Activated naive CD8-positive, alpha-beta T cell treated with anti-CD3 and anti-CD28 coated beads, Interleukin-2, amount 50 U/mL, for 24 hours (primary cell): Measurements from ENCODE around the gene ULK4.
"Not testable (repeated sequence)": the region's sequence is repeated elsewhere in the genome, so short reads cannot be mapped to it uniquely, and the experiment has no call there.

Source experiments
- ATAC-seq: fragments of 150-1000 bp; cut with Tn5 transposase; one replicate; pipeline ENCODE4 v1.10.0; 2021
- DNase-seq: peaks from one replicate; pipeline ENCODE4 v3.0.0; 2021
- H3K27ac Mint-ChIP-seq: one replicate; pipeline ENCODE4 v1.8.0; 2021; ENCODE audit warnings: mild to moderate bottlenecking, mixed read lengths
- H3K27me3 Mint-ChIP-seq: one replicate; pipeline ENCODE4 v1.8.0; 2021; ENCODE audit warnings: mixed read lengths
- H3K36me3 Mint-ChIP-seq: one replicate; pipeline ENCODE4 v1.8.0; 2021; ENCODE audit warnings: low read depth, mixed read lengths
- H3K4me1 Mint-ChIP-seq: one replicate; pipeline ENCODE4 v1.8.0; 2021; ENCODE audit warnings: mixed read lengths
- H3K4me3 Mint-ChIP-seq: one replicate; pipeline ENCODE4 v1.8.0; 2021; ENCODE audit warnings: mild to moderate bottlenecking, moderate library complexity, mixed read lengths
- H3K9me3 Mint-ChIP-seq: one replicate; pipeline ENCODE4 v1.8.0; 2021; ENCODE audit warnings: mixed read lengths

The ULK4 gene

DNA sequence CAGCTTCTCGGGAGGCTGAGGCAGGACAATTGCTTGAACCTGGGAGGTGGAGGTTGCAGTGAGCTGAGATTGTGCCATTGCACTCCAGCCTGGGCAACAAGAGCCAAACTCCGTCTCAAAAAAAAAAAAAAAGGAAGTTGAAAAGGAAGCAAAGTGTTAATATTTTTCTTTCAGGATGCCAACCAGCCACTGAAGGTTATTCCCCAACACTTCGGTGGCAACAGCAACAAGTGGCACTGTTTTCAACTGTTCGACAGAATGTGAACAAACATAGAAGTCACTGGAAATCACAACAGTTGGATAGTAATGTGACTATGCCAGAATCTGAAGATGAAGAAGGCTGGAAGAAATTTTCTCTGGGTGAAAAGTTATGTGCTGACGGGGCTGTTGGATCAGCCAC lies 15.5 kb upstream of the ULK4 start:
- DNase-seq, H3K4me1 Mint-ChIP-seq, H3K4me3 Mint-ChIP-seq, H3K9me3 Mint-ChIP-seq, H3K27ac Mint-ChIP-seq, H3K36me3 Mint-ChIP-seq, H3K27me3 Mint-ChIP-seq, ATAC-seq: not testable (repeated sequence)

DNA sequence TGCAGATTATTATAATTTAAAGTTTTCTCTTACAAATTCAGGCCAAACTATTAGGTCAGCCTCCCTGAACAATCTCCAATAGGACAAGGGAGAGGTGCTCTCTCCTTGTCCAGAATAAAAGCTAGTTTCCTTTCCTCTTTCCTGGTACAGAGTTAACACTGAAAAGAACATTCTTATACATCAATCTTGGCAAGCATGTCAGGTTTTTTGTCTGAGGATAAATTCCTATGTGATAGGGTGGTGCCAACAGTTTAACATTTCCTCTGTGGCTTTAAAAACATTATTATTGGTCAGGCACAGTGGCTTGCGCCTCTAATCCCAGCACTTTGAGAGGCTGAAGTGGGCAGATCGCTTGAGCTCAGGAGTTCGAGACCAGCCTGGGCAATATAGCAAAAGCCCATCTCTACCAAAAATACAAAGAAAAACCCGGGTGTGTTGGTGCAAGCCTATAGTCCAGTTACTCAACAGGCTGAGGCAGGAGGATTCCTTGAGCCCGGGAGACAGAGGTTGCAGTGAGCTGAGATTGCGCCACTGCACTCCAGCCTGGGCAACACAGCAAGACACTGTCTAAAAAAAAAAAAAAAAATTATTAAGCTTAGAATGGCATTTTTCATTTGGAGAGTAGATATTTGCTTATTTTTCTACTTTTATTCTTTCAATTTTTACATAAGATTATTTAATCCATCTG lies 13.7 kb upstream of the ULK4 start:
- H3K27ac Mint-ChIP-seq, result no peak overlapping the region
- H3K4me3 Mint-ChIP-seq, result no peak overlapping the region
- H3K4me1 Mint-ChIP-seq, result no peaks in the 10 kb centered on the region
- DNase-seq, result no peak
- no peak for ATAC-seq
- H3K36me3 Mint-ChIP-seq, result no peaks in the 10 kb centered on the region
- H3K9me3 Mint-ChIP-seq, result no peaks in the 10 kb centered on the region
- no peaks in the 10 kb centered on the region for H3K27me3 Mint-ChIP-seq

GRCh38 chr3:41974223-41974622 lies 12.3 kb upstream of the ULK4 start:
- DNase-seq (no peak), ATAC-seq (no peak)
- H3K4me3 Mint-ChIP-seq, result no peak overlapping the region
- no peaks in the 10 kb centered on the region for H3K4me1 Mint-ChIP-seq
- H3K27me3 Mint-ChIP-seq, result no peaks in the 10 kb centered on the region
- H3K9me3 Mint-ChIP-seq, result no peaks in the 10 kb centered on the region
- H3K27ac Mint-ChIP-seq, result no peak overlapping the region
- H3K36me3 Mint-ChIP-seq, result no peaks in the 10 kb centered on the region

DNA sequence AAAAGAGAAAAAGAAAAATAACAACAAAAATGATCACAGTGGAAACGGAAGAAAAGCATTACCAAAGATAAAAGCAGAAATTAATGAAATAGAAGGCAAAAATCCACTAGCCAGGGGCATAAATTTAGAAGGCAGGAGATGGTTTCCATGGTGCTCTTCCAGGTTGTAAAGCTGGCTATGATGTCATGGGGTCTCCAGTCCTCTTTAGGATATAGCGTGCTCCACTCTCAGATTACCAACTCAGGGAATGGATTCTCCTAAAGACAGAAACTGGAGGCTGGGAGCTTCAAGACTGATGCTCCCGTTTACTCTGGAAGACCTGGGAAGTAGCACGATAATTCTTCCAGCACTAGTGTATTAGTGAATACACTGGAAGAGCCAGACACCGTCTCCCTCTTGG lies 10.9 kb upstream of the ULK4 start:
- ATAC-seq, result no peak
- no peaks in the 10 kb centered on the region for H3K9me3 Mint-ChIP-seq
- no peak overlapping the region for H3K27ac Mint-ChIP-seq
- no peaks in the 10 kb centered on the region for H3K27me3 Mint-ChIP-seq
- no peak overlapping the region for H3K4me3 Mint-ChIP-seq
- H3K36me3 Mint-ChIP-seq, result no peaks in the 10 kb centered on the region
- no peaks in the 10 kb centered on the region for H3K4me1 Mint-ChIP-seq
- no peak for DNase-seq

GRCh38 chr3:41966206-41966605 lies 4.3 kb upstream of the ULK4 start:
- Mint-ChIP-seq H3K36me3 (peaks cover 2% of the 10 kb centered on the region), H3K27ac (no peak overlapping the region), H3K9me3 (no peaks in the 10 kb centered on the region), H3K4me3 (no peak overlapping the region), H3K27me3 (peaks cover 2% of the 10 kb centered on the region), H3K4me1 (peaks cover 11% of the 10 kb centered on the region)
- DNase-seq (no peak), ATAC-seq (no peak)

- ATAC-seq, result no peak
- Mint-ChIP-seq H3K4me1 (peaks cover 24% of the 10 kb centered on the region), H3K4me3 (no peak overlapping the region), H3K9me3 (no peaks in the 10 kb centered on the region), H3K27me3 (peaks cover 2% of the 10 kb centered on the region), H3K27ac (no peak overlapping the region), H3K36me3 (peaks cover 2% of the 10 kb centered on the region)
- no peak for DNase-seq
Observed at GRCh38 chr3:41963823-41964222, 1.9 kb upstream of the ULK4 start.

DNA sequence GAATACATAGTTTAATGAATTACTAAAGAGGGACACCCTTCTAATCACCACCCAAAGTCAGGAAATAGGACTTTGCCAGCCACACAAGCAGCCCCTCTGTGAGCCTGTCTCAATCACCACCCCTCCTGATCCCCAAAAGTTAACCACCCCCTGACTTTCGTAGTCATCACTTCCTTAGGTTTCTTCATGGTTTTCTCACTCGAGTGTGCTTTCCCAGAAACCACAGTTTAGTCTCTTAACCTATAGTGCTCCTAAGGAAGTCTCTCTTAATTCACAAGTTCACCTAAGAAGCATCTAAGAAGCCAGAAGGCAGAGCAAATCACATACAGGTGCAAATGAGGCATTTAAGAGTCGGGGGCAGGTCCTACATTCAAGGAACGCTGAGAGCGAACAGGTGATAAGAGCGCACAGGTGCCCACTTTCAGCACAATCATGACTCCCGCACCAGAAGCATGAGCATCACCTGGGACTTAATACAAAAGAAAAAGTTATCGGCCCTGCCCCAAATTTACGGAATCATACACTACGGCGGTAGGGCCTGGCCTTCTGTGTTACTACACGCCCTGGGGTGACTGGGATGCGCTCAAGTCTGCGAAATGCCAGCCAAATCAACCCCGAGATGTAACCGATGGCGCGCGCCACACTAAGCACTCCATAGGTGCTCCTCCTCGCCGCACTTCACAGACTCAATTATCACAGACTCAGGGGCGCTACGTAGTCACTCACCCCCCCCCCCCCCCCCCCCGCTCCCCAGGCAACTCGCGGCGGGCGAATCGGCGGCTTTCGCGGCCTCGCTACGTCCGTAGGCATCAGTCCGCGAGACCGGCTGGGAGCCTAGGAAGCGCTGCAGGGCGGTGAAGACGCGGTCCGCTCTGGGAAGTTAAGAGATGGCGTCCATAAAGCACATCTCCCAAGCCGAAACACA lies 815 bp downstream of the ULK4 start:
- peaks cover 2% of the 10 kb centered on the region for H3K27me3 Mint-ChIP-seq
- peaks cover 2% of the 10 kb centered on the region for H3K36me3 Mint-ChIP-seq
- peaks cover 24% of the 10 kb centered on the region for H3K4me1 Mint-ChIP-seq
- H3K4me3 Mint-ChIP-seq, result peak overlapping the region; percentile 92
- DNase-seq (peak; percentile 55), ATAC-seq (peak; percentile 18)
- H3K9me3 Mint-ChIP-seq, result no peaks in the 10 kb centered on the region
- H3K27ac Mint-ChIP-seq, result peak overlapping the region; percentile 94

DNA sequence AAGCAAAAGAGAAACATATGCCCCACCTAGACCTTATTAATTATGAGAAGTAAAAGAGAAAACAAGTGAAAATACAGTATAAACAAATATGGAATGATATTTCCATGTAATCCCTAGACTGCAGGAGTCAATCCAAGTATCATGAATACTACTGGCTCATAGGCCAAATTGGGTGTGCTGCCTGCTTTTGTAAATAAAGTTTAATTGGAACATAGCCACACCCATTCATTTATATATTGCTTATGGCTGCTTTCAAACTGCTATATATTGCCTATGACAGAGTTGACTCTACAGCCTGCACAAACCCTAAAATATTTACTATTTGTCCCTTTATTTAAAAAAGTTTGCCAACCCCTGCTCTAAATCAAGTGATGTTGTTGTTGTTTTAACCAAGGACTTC lies 5.3 kb downstream of the ULK4 start:
- H3K27me3 Mint-ChIP-seq, result no peaks in the 10 kb centered on the region
- ATAC-seq (no peak), DNase-seq (no peak)
- no peak overlapping the region for H3K27ac Mint-ChIP-seq
- H3K4me1 Mint-ChIP-seq, result peaks cover 14% of the 10 kb centered on the region
- no peaks in the 10 kb centered on the region for H3K9me3 Mint-ChIP-seq
- H3K36me3 Mint-ChIP-seq, result peaks cover 6% of the 10 kb centered on the region
- no peak overlapping the region for H3K4me3 Mint-ChIP-seq

- H3K4me1 Mint-ChIP-seq, result peaks cover 3% of the 10 kb centered on the region
- DNase-seq (no peak), ATAC-seq (no peak)
- no peaks in the 10 kb centered on the region for H3K9me3 Mint-ChIP-seq
- H3K36me3 Mint-ChIP-seq, result peaks cover 8% of the 10 kb centered on the region
- H3K4me3 Mint-ChIP-seq, result no peak overlapping the region
- H3K27ac Mint-ChIP-seq, result no peak overlapping the region
- no peaks in the 10 kb centered on the region for H3K27me3 Mint-ChIP-seq
Observed at GRCh38 chr3:41955192-41955591, 6.7 kb downstream of the ULK4 start.

DNA sequence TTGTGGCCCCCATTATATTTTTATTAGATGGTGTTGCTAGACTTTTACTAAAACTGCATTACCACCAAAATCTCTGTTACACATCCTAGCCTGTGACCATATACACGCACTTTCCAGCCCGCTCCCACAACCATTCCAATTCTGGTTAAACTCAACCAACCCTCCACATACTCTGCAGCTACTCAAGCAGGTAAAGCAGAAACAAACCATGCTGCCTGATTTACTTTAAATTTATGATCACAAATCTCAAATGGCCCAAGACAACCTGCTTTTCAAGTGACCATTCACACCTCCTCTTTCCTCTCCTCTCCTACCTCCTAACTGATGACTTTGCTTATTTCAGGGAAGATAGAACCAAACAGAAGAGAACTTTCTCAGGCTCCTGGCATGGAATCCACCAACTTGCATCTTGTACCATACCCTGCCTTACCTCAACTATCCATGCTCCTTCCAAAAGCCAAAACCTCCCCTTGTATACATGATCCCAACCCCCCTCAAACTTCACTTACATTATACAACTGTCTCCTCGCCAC lies 18.5 kb downstream of the ULK4 start:
- Mint-ChIP-seq H3K36me3 (peaks cover 12% of the 10 kb centered on the region), H3K4me1 (no peaks in the 10 kb centered on the region), H3K27me3 (no peaks in the 10 kb centered on the region), H3K4me3 (no peak overlapping the region), H3K27ac (no peak overlapping the region), H3K9me3 (no peaks in the 10 kb centered on the region)
- DNase-seq (no peak), ATAC-seq (no peak)

DNA sequence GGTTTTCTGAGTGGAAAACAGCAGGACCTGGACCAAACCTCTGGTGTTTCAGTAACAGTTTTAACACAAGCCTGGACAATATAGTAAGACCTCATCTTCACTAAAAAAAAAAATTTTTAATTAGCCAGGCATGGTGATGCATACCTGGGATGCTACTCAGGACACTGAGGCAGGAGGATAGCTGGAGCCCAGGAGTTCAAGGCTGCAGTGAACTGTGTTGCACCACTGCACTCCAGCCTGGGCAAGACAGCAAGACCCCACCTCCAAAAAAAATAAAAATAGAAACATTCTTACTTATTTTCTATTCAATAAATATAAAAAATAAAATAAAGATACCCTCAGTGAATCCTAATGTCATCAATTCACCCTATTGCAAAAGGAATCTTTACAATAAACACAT lies 21.5 kb downstream of the ULK4 start:
- no peak overlapping the region for H3K27ac Mint-ChIP-seq
- no peak for ATAC-seq
- H3K36me3 Mint-ChIP-seq, result peaks cover 13% of the 10 kb centered on the region
- no peaks in the 10 kb centered on the region for H3K27me3 Mint-ChIP-seq
- no peak for DNase-seq
- H3K4me1 Mint-ChIP-seq, result no peaks in the 10 kb centered on the region
- no peaks in the 10 kb centered on the region for H3K9me3 Mint-ChIP-seq
- H3K4me3 Mint-ChIP-seq, result no peak overlapping the region

DNA sequence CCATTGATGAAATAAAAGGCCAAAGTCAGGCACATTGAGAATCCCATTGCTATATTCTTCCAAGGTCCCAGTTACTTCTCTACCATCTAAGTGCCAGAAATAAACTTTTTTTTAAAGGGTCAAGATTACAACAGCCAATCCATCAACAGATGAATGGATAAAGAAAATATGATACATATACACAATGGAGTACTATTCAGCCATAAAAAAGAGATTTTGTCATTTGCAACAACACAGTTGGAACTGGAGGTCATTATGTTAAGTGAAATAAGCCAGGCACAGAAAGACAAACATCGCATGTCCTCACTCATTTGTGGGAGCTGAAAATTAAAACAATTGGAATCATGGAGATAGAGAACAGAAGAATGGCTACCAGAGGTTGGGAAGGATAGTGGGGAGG lies 25.5 kb downstream of the ULK4 start:
- ATAC-seq, result no peak
- Mint-ChIP-seq H3K27me3 (no peaks in the 10 kb centered on the region), H3K27ac (no peak overlapping the region), H3K36me3 (peaks cover 16% of the 10 kb centered on the region), H3K4me3 (no peak overlapping the region), H3K4me1 (no peaks in the 10 kb centered on the region), H3K9me3 (no peaks in the 10 kb centered on the region)
- DNase-seq, result no peak

- Mint-ChIP-seq H3K27me3 (no peaks in the 10 kb centered on the region), H3K36me3 (peaks cover 26% of the 10 kb centered on the region), H3K4me3 (no peak overlapping the region), H3K27ac (no peak overlapping the region), H3K4me1 (no peaks in the 10 kb centered on the region), H3K9me3 (no peaks in the 10 kb centered on the region)
- DNase-seq, result no peak
- ATAC-seq, result no peak
Observed at GRCh38 chr3:41933154-41933676, 28.7 kb downstream of the ULK4 start.

GRCh38 chr3:41932464-41932863 lies 29.4 kb downstream of the ULK4 start:
- no peaks in the 10 kb centered on the region for H3K9me3 Mint-ChIP-seq
- H3K4me1 Mint-ChIP-seq, result no peaks in the 10 kb centered on the region
- DNase-seq (no peak), ATAC-seq (no peak)
- H3K27ac Mint-ChIP-seq, result no peak overlapping the region
- H3K27me3 Mint-ChIP-seq, result no peaks in the 10 kb centered on the region
- H3K36me3 Mint-ChIP-seq, result peaks cover 26% of the 10 kb centered on the region
- H3K4me3 Mint-ChIP-seq, result no peak overlapping the region
